DOHH2 (cell line): ENCODE results near the gene EPHB4.

Experiments
- H3F3A ChIP-seq: fragments of 200-600 bp; sonication (generic), shearing (Covaris generic); 2 replicates; pipeline ENCODE4 v1.6.0; 2016; ENCODE audit warnings: antibody characterized with exemption, mild to moderate bottlenecking; ENCODE audit not compliant: control insufficient read depth, insufficient read depth
- H3K27ac ChIP-seq: fragments of 200-600 bp; sonication (generic); 2 replicates; pipeline ENCODE4 v1.5.1; 2014; ENCODE audit warnings: low read depth, mild to moderate bottlenecking, low read length, moderate library complexity
- H3K27me3 ChIP-seq: fragments of 200-600 bp; sonication (generic); 2 replicates; pipeline ENCODE4 v1.6.1; 2014; ENCODE audit warnings: mild to moderate bottlenecking, low read length, mixed read lengths; ENCODE audit not compliant: control insufficient read depth
- H3K36me3 ChIP-seq: fragments of 200-600 bp; sonication (generic); 2 replicates; pipeline ENCODE4 v1.6.1; 2014; ENCODE audit warnings: mild to moderate bottlenecking, low read length, moderate library complexity, mixed read lengths; ENCODE audit not compliant: control insufficient read depth
- H3K4me1 ChIP-seq: fragments of 200-600 bp; sonication (generic); 2 replicates; pipeline ENCODE4 v1.6.1; 2014; ENCODE audit warnings: mild to moderate bottlenecking, low read length, mixed read lengths; ENCODE audit not compliant: control insufficient read depth
- H3K4me2 ChIP-seq: fragments of 200-600 bp; sonication (generic); 2 replicates; pipeline ENCODE4 v1.6.0; 2014; ENCODE audit warnings: mild to moderate bottlenecking, low read length, moderate library complexity
- H3K4me3 ChIP-seq: fragments of 200-600 bp; sonication (generic); 2 replicates; pipeline ENCODE4 v1.5.1; 2014; ENCODE audit warnings: mild to moderate bottlenecking, low read length, mixed read lengths
- H3K79me2 ChIP-seq: fragments of 200-600 bp; sonication (generic); 2 replicates; pipeline ENCODE4 v1.6.1; 2014; ENCODE audit warnings: mild to moderate bottlenecking, low read length, mixed read lengths; ENCODE audit not compliant: control insufficient read depth
- H3K9me2 ChIP-seq: fragments of 200-600 bp; sonication (generic); replicated peaks from 2 replicates; pipeline ENCODE4 v1.6.1; 2014; ENCODE audit warnings: mild to moderate bottlenecking, low read length, mixed read lengths; ENCODE audit not compliant: control insufficient read depth
- H3K9me3 ChIP-seq: fragments of 200-600 bp; sonication (generic); 2 replicates; pipeline ENCODE4 v1.6.1; 2014; ENCODE audit warnings: antibody characterized with exemption, low read length, mixed read lengths; ENCODE audit not compliant: control insufficient read depth, insufficient read depth
- H4K20me1 ChIP-seq: fragments of 200-600 bp; sonication (generic); 2 replicates; pipeline ENCODE4 v1.6.0; 2014; ENCODE audit warnings: low read depth, mild to moderate bottlenecking, antibody characterized with exemption, low read length, moderate library complexity; ENCODE audit not compliant: control insufficient read depth, insufficient read depth
- EZH2phosphoT487 ChIP-seq: fragments of 200-600 bp; sonication (generic); IDR thresholded peaks from 2 replicates; pipeline ENCODE4 v1.6.1; 2017; ENCODE audit warnings: borderline replicate concordance, mild to moderate bottlenecking, antibody characterized with exemption, low read length, moderate library complexity, mixed read lengths
- TF ChIP-seq, protein P1 (sequence below): fragments of 200-600 bp; sonication (generic); IDR thresholded peaks from one replicate; pipeline ENCODE4 v1.5.1; 2014; ENCODE audit warnings: antibody characterized with exemption, mild to moderate bottlenecking, low read depth, low read length; ENCODE audit not compliant: poor library complexity, severe bottlenecking

EPHB4 gene

GRCh38 chr7:100861616-100861985 is 34.3 kb upstream of the EPHB4 start:
- H3K9me3 ChIP-seq, result no peaks in the 10 kb centered on the region
- no peaks in the 10 kb centered on the region for H3K27me3 ChIP-seq
- H3K36me3 ChIP-seq, result peaks cover 18% of the 10 kb centered on the region
- peaks cover 2% of the 10 kb centered on the region for H3K79me2 ChIP-seq
- H3K9me2 ChIP-seq, result no peaks in the 10 kb centered on the region
- no peaks in the 10 kb centered on the region for H4K20me1 ChIP-seq
- no peak overlapping the region for H3K4me3 ChIP-seq
- H3F3A ChIP-seq, result 0 out of 2 replicates have a peak, but pooled peaks cover 4% of the 10 kb centered on the region
- H3K4me2 ChIP-seq, result peak overlapping the region; percentile 2; the same call in 1 of the 2 replicates
- H3K27ac ChIP-seq, result no peak overlapping the region
- TF ChIP-seq, protein P1, sequence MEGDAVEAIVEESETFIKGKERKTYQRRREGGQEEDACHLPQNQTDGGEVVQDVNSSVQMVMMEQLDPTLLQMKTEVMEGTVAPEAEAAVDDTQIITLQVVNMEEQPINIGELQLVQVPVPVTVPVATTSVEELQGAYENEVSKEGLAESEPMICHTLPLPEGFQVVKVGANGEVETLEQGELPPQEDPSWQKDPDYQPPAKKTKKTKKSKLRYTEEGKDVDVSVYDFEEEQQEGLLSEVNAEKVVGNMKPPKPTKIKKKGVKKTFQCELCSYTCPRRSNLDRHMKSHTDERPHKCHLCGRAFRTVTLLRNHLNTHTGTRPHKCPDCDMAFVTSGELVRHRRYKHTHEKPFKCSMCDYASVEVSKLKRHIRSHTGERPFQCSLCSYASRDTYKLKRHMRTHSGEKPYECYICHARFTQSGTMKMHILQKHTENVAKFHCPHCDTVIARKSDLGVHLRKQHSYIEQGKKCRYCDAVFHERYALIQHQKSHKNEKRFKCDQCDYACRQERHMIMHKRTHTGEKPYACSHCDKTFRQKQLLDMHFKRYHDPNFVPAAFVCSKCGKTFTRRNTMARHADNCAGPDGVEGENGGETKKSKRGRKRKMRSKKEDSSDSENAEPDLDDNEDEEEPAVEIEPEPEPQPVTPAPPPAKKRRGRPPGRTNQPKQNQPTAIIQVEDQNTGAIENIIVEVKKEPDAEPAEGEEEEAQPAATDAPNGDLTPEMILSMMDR, result no peak
- TF ChIP-seq EZH2phosphoT487, result no peak
- peaks cover 20% of the 10 kb centered on the region for H3K4me1 ChIP-seq

- Histone ChIP-seq H3K27ac (no peak overlapping the region), H3K36me3 (peaks cover 18% of the 10 kb centered on the region), H3K79me2 (no peaks in the 10 kb centered on the region), H3K27me3 (no peaks in the 10 kb centered on the region), H3K4me1 (peaks cover 14% of the 10 kb centered on the region), H3K9me2 (no peaks in the 10 kb centered on the region), H3K9me3 (no peaks in the 10 kb centered on the region), H3K4me2 (peak overlapping the region; percentile 2; the same call in 1 of the 2 replicates), H4K20me1 (no peaks in the 10 kb centered on the region), H3K4me3 (no peak overlapping the region), H3F3A (0 out of 2 replicates have a peak, but pooled peaks cover 4% of the 10 kb centered on the region)
- TF ChIP-seq, protein P1, result no peak
- no peak for TF ChIP-seq EZH2phosphoT487
Observed at GRCh38 chr7:100860702-100861615, 33.6 kb upstream of the EPHB4 start.

- TF ChIP-seq, protein P1, result no peak
- no peak for TF ChIP-seq EZH2phosphoT487
- no peak overlapping the region for H3K4me3 ChIP-seq
- no peaks in the 10 kb centered on the region for H3K27me3 ChIP-seq
- 0 out of 2 replicates have a peak, but pooled peaks cover 2% of the 10 kb centered on the region for H4K20me1 ChIP-seq
- H3F3A ChIP-seq, result 0 out of 2 replicates have a peak, but pooled peaks cover 2% of the 10 kb centered on the region
- peaks cover 18% of the 10 kb centered on the region for H3K36me3 ChIP-seq
- no peak overlapping the region for H3K27ac ChIP-seq
- H3K4me1 ChIP-seq, result peaks cover 10% of the 10 kb centered on the region
- no peaks in the 10 kb centered on the region for H3K9me3 ChIP-seq
- H3K4me2 ChIP-seq, result no peak overlapping the region
- peaks cover 5% of the 10 kb centered on the region; the same call in 1 of the 2 replicates for H3K79me2 ChIP-seq
- H3K9me2 ChIP-seq, result no peaks in the 10 kb centered on the region
Observed at GRCh38 chr7:100859856-100860255, 32.5 kb upstream of the EPHB4 start.
